ENCODE measurements around the gene SLC35F6. TPM values are rescaled to one million over a fixed set of nuclear protein-coding genes. Genes with fewer than 3 reads are reported as not detected.

SLC35F6 gene
- polyA plus RNA-seq (2011; rRNA removed) (41.3 and 55.7 TPM in 2 replicates), polyA plus RNA-seq (2017; fragmentation: RNase III; extraction: RNeasy Plus Mini Kit Qiagen cat#74134 plus additional on column Dnase treatment) (40.1 to 47.6 TPM (median 46.9 TPM) in 3 replicates), polyA minus RNA-seq (2011; rRNA and poly(A)+ RNA removed) (111 and 126 TPM in 2 replicates)
- polyA plus RNA-seq (2012; cell fraction: cytosol; rRNA removed), result 23.7 and 38.0 TPM in 2 replicates
- polyA plus RNA-seq (2012; cell fraction: nucleus; rRNA removed), result 33.1 and 35.8 TPM in 2 replicates

- CTCF ChIA-PET, result interaction anchor here (1.0 to 6.5 kb wide), 4 partner anchors 11 to 82 kb away, joined by 3 to 38 read pairs (median 4); no protein-coding TSS in a partner anchor
- ATAC-seq, result peak; percentile 92 to 93
- TF ChIP-seq MAX (IDR thresholded peaks at IDR 0.05) (peak; percentile 71), FOXS1 (CRISPR knock-in tag; IDR thresholded peaks at IDR 0.05) (no peak), KDM5A (IDR thresholded peaks at IDR 0.05) (peak; percentile 49), GATA3 (IDR thresholded peaks at IDR 0.05; ENCODE audit: borderline replicate concordance) (no peak), BHLHE40 (IDR thresholded peaks at IDR 0.05; ENCODE audit: low read depth, low read length) (peak; percentile 5; the same call in 1 of the 2 replicates), TFCP2L1 (CRISPR knock-in tag; IDR thresholded peaks at IDR 0.05) (no peak), USF2 (IDR thresholded peaks at IDR 0.05) (peak; percentile 97), ELK1 (IDR thresholded peaks at IDR 0.05; ENCODE audit: low read depth, low read length) (no peak), BCL3 (IDR thresholded peaks at IDR 0.05) (peak; percentile 76; the same call in 1 of the 3 replicates), E2F6 (IDR thresholded peaks at IDR 0.05; ENCODE audit: borderline replicate concordance, low read depth) (peak; percentile 68; the same call in 1 of the 2 replicates), PHF8 (IDR thresholded peaks at IDR 0.05; ENCODE audit: borderline replicate concordance, low read depth) (peak; percentile 94), POLR2A (IDR thresholded peaks at IDR 0.05; ENCODE audit: low read length) (peak; percentile 79), EHMT2 (IDR thresholded peaks at IDR 0.05; ENCODE audit: low read depth) (no peak), JUN (IDR thresholded peaks at IDR 0.05) (peak; percentile 31 to 91; a peak in 4 of 5 replicates), FOSL2 (IDR thresholded peaks at IDR 0.05) (no peak), FOSL2 (CRISPR knock-in tag; IDR thresholded peaks at IDR 0.05) (peak; percentile 52), HOXB5 (CRISPR knock-in tag; IDR thresholded peaks at IDR 0.05) (peak; percentile 13; the same call in 1 of the 2 replicates)
- POLR2A ChIA-PET, result interaction anchor here (0.7 to 1.5 kb wide), 3 partner anchors 18 to 46 kb away, joined by 3 to 14 read pairs (median 5); partner anchors contain the start of gene CENPA
- peak within 1 kb of the TSS; percentile 93 for H3K4me2 ChIP-seq
- DNase-seq (ENCODE audit: low read depth in 1 of 2, low spot score in 1 of 2), result peak; percentile 86 to 88
- no peak for FAIRE-seq
- peak within 1 kb of the TSS; percentile 96 for H3K4me3 ChIP-seq
- WGBS (ENCODE audit: missing lambda C conversion rate), result under 1% methylated on average over 66 of the region's 68 CpGs
- peak within 1 kb of the TSS; percentile 95 to 96 for H3K27ac ChIP-seq
- peaks cover 52% of the 10 kb centered on the region for H3K4me1 ChIP-seq
- H3K9me3 ChIP-seq, result no peaks in the 10 kb centered on the region
These were observed at the start of gene SLC35F6 for GRCh38 chr2:26764078-26764887. TSS of gene SLC35F6 (plus strand) at chr2:26764284. CDS start at chr2:26764350, 66 bp downstream.

GRCh38 chr2:26715528-26716270, 48.4 kb upstream of the SLC35F6 start:
- Histone ChIP-seq H3K4me1 (peaks cover 56% of the 10 kb centered on the region), H3K4me2 (no peak overlapping the region), H3K4me3 (no peak overlapping the region), H3K9me3 (no peaks in the 10 kb centered on the region), H3K27ac (peak overlapping the region; percentile 33 to 94; a peak in 5 of 6 replicates)
- POLR2A ChIA-PET, result interaction anchor here (1.4 kb wide), 1 partner anchor 8 kb away, joined by 3 read pairs; no protein-coding TSS in a partner anchor
- WGBS (ENCODE audit: missing lambda C conversion rate), result 77% methylated on average over 11 of the region's 13 CpGs
- FAIRE-seq (no peak), DNase-seq (ENCODE audit: low read depth in 1 of 2, low spot score in 1 of 2) (no peak), ATAC-seq (no peak)
- CTCF ChIA-PET, result interaction anchor here (0.9 to 2.2 kb wide), 6 partner anchors 10 to 285 kb away, joined by 3 to 5 read pairs (median 3); no protein-coding TSS in a partner anchor
- TF ChIP-seq ZSCAN20 (CRISPR knock-in tag; IDR thresholded peaks at IDR 0.05), result no peak
- TF ChIP-seq KDM1A (IDR thresholded peaks at IDR 0.05; ENCODE audit: low read depth), result peak; percentile 37; the same call in 1 of the 2 replicates
- TF ChIP-seq ZC3H11A (IDR thresholded peaks at IDR 0.05), result no peak
- TF ChIP-seq CHD2 (IDR thresholded peaks at IDR 0.05; ENCODE audit: low read length, partially characterized antibody), result no peak
- TF ChIP-seq POLR2AphosphoS2 (conservative IDR thresholded peaks at IDR 0.05; ENCODE audit: low read length), result no peak
- no peak for TF ChIP-seq RCOR1 (IDR thresholded peaks at IDR 0.05; ENCODE audit: low read depth, low read length)
- TF ChIP-seq FOXS1 (CRISPR knock-in tag; IDR thresholded peaks at IDR 0.05), result no peak
- no peak for TF ChIP-seq PHF8 (IDR thresholded peaks at IDR 0.05; ENCODE audit: borderline replicate concordance, low read depth)
- no peak for TF ChIP-seq BHLHE40 (IDR thresholded peaks at IDR 0.05; ENCODE audit: low read depth, low read length)
- TF ChIP-seq ZFP36 (IDR thresholded peaks at IDR 0.05; ENCODE audit: borderline replicate concordance, partially characterized antibody), result peak; percentile 49
- TF ChIP-seq CHD4 (IDR thresholded peaks at IDR 0.05; ENCODE audit: borderline replicate concordance), result no peak
- TF ChIP-seq CTCF (IDR thresholded peaks at IDR 0.05), result no peak
- no peak for TF ChIP-seq MAFK (IDR thresholded peaks at IDR 0.05; ENCODE audit: partially characterized antibody)
- no peak for TF ChIP-seq KDM5A (IDR thresholded peaks at IDR 0.05)
